ENCODE measurements around the gene BECN2.
"Not testable (repeated sequence)": the region's sequence is repeated elsewhere in the genome, so short reads cannot be mapped to it uniquely, and the experiment has no call there.

Gene BECN2

GRCh38 chr1:241972703-241973369 is 15.3 kb downstream of the BECN2 start:
- no peak for DNase-seq
- in situ Hi-C loops (cut with MboI; ENCODE audit: low pct_unique_long_range_greater_than_20kb, low sequenced_read_pairs): no loop called here

GRCh38 chr1:241976229-241976628 is 18.7 kb downstream of the BECN2 start:
- in situ Hi-C loops (cut with MboI; ENCODE audit: low pct_unique_long_range_greater_than_20kb, low sequenced_read_pairs): no loop called here

GRCh38 chr1:241979071-241979470 is 21.5 kb downstream of the BECN2 start:
- in situ Hi-C loops (cut with MboI; ENCODE audit: low pct_unique_long_range_greater_than_20kb, low sequenced_read_pairs): no loop called here
- no peak for DNase-seq

More at GRCh38 chr1:241976229-241976628, 18.7 kb downstream of the BECN2 start:
- no peak for DNase-seq

GRCh38 chr1:241979926-241980325 is 22.4 kb downstream of the BECN2 start:
- no peak for DNase-seq
- in situ Hi-C loops (cut with MboI; ENCODE audit: low pct_unique_long_range_greater_than_20kb, low sequenced_read_pairs): no loop called here

DNA sequence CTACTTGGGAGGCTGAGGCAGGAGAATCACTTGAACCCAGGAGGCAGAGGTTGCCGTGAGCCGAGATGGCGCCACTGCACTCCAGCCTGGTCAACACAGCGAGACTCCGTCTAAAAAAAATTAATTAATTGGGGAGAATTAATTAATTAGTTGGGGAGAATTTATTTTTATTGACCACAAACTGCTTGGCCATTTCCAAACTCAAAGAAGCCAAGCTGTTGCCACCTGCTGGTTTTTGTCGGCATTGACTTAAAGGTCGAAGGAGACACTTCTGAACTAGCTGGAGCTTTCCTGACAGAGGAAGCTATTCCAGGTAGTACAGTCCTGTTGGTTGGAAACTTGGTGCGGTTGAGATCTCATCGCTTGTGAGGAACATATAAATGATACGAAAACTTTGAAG is 28.2 kb downstream of the BECN2 start:
- in situ Hi-C loops (cut with MboI; ENCODE audit: low pct_unique_long_range_greater_than_20kb, low sequenced_read_pairs): no loop called here
- peak; percentile 21 for DNase-seq

DNA sequence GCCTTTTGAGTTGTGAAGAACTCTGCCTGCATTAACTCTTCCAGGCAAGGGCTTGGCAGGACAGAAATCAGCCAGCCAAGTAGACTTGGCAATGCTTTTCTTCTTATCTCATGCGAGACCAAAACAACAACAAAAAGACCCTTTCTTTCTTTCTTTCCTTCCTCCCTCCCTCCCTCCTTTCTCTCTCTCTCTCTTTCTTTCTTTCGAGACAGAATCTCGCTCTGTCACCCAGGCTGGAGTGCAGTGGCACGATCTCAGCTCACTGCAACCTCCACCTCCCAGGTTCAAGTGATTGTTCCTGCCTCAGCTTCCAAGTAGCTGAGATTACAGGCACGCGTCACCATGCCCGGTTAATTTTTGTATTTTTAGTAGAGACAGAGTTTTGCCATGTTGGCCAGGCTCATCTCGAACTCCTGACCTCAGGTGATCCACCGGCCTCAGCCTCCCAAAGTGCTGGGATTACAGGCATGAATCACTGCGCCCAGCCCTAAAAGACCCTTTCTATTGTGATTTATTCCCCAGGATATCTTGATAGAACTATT is 30.9 kb downstream of the BECN2 start:
- in situ Hi-C loops (cut with MboI; ENCODE audit: low pct_unique_long_range_greater_than_20kb, low sequenced_read_pairs); DNase-seq: not testable (repeated sequence)

GRCh38 chr1:241990040-241990439 is 32.5 kb downstream of the BECN2 start:
- in situ Hi-C loops (cut with MboI; ENCODE audit: low pct_unique_long_range_greater_than_20kb, low sequenced_read_pairs): no loop called here
- DNase-seq: no peak

DNA sequence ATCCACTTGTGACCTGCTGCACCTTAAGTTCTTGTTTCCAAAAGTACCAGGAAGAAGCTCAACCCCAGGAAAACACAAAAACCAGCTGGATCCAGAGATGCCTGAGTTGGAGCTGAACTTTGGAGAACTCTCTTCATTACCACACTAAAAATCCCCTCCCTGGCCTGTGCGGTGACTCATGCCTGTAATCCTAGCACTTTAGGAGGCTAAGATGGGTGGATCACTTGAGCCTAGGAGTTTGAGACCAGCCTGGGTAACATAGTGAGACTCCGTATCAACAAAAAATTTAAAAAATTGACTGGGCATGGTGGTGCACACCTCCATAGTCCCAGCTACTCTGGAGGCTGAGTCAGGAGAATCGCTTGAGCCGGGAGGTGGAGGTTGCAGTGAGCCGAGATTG is 35.2 kb downstream of the BECN2 start:
- DNase-seq: no peak
- in situ Hi-C loops (cut with MboI; ENCODE audit: low pct_unique_long_range_greater_than_20kb, low sequenced_read_pairs): no loop called here

- no peak for DNase-seq
- in situ Hi-C loops (cut with MboI; ENCODE audit: low pct_unique_long_range_greater_than_20kb, low sequenced_read_pairs): no loop called here
These were observed 36.6 kb downstream of the BECN2 start for GRCh38 chr1:241994171-241994570.

DNA sequence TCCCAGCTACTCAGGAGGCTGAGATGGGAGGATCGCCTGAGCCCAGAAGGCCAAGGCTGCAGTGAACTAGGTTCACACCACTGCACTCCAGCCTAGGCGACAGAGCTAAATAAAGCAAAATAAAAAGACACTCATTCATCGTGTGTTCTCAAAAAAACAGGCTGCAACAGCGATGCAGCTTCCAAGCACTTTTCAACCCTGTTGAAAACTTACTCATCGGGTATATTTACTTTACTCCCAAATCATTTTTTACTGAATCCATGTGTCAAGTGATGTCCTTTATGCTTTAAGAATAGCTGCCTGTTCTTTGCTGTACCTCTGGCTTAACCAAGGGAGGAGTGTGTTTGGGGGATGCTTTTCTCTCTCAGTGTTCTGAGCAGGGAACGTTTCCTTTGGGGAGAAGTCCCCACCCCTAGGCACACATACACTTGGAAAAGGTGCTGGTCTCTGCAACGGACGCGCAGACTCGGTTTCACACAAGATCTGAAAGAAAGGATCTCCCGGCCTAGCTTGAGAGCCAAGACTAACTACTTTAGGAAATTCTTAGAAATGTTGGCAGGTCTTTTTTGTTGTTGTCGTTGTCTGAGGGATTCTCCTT is 39.9 kb downstream of the BECN2 start:
- in situ Hi-C loops (cut with MboI; ENCODE audit: low pct_unique_long_range_greater_than_20kb, low sequenced_read_pairs): no loop called here
- DNase-seq: no peak

- in situ Hi-C loops (cut with MboI; ENCODE audit: low pct_unique_long_range_greater_than_20kb, low sequenced_read_pairs): no loop called here
- DNase-seq: peak; percentile 68
These were observed 40.9 kb downstream of the BECN2 start for GRCh38 chr1:241998412-241998921.

DNA sequence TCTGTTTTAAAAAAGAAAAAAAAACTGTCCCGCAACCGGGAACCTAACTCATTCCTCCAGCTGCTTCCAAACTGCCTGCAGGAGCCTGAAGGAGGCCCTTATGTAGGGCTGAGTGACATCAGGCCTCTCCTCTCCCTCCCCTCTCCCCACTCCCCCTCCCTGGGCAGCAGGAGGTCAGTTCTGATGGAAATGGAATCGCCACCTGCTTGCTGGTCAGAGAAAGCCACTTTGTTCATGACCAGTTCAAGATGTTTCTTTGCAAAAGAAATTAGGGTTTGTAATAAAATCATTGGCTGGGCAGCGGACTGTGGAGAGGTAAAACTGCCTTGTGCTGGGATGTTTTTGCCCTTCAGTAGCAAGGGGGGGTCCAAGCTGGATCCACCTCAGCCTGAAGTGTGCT is 41.5 kb downstream of the BECN2 start, which contains the start of gene MAP1LC3C:
Gene MAP1LC3C, minus strand, starts transcription at position 73 of the 400 bp plus-strand sequence. CDS start 90 bp downstream, outside the sequence.
- DNase-seq: no peak
- in situ Hi-C loops (cut with MboI; ENCODE audit: low pct_unique_long_range_greater_than_20kb, low sequenced_read_pairs): no loop called here

DNA sequence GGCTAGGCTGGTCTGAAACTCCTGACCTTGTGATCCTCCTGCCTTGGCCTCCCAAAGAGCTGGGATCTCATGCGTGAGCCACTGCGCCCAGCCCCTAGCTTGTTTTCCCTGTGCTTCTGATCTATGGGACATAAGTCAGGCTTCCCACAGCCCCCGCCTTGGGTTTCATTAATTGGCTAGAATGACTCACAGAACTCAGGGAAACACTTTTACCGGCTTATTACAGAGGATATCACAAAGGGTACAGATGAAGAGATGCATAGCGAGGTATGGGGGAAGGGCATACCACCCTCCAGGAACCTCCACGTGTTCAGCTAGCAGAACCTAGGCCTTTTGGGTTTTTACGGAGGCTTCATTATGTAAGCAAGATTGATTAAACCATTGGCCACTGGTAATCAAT is 42.9 kb downstream of the BECN2 start:
- no peak for DNase-seq
- in situ Hi-C loops (cut with MboI; ENCODE audit: low pct_unique_long_range_greater_than_20kb, low sequenced_read_pairs): loop anchor here (10.0 kb wide), 1 partner anchor 106 kb away; no protein-coding TSS in a partner anchor

DNA sequence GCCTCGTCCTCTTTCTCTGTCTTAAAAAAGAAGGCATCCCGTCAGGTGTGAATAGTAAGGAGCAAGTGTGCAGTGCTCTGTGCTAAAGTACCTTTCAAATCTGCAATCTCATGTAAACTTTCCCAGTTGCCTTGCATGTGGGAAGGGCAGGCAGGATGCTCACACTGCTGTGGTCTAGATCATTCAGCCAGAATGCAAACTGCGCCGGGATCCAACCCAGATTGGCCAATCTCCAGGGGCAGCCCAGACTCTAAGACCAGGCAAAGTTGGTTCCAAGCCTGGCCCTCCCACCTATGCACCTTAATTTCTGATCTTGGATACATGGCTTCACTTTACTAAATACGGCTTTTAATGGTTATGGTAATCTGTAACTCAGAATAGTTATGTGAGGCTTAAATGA is 44.5 kb downstream of the BECN2 start:
- DNase-seq: no peak
- in situ Hi-C loops (cut with MboI; ENCODE audit: low pct_unique_long_range_greater_than_20kb, low sequenced_read_pairs): loop anchor here (10.0 kb wide), 1 partner anchor 107 kb away; no protein-coding TSS in a partner anchor

DNA sequence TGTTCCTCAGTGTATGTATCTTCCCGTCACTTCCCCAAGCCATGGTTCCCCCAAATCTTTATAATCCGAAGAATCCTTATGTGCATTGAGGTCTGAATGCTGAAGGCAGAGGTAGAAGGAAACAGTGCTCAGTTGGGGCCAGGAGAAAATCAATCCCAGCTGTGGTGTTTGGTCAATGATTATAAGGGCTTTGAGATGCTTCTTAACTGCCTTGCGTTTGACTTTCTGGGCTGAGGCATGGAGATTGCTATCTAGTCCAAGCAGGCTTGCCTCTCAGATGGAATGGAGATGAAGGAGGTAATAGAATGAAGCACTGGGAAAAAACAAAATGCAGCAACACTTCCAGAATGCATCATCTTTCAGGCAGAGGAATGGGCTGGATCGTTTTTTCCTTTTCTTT is 44.9 kb downstream of the BECN2 start:
- DNase-seq: no peak
- in situ Hi-C loops (cut with MboI; ENCODE audit: low pct_unique_long_range_greater_than_20kb, low sequenced_read_pairs): loop anchor here (10.0 kb wide), 1 partner anchor 108 kb away; no protein-coding TSS in a partner anchor

DNA sequence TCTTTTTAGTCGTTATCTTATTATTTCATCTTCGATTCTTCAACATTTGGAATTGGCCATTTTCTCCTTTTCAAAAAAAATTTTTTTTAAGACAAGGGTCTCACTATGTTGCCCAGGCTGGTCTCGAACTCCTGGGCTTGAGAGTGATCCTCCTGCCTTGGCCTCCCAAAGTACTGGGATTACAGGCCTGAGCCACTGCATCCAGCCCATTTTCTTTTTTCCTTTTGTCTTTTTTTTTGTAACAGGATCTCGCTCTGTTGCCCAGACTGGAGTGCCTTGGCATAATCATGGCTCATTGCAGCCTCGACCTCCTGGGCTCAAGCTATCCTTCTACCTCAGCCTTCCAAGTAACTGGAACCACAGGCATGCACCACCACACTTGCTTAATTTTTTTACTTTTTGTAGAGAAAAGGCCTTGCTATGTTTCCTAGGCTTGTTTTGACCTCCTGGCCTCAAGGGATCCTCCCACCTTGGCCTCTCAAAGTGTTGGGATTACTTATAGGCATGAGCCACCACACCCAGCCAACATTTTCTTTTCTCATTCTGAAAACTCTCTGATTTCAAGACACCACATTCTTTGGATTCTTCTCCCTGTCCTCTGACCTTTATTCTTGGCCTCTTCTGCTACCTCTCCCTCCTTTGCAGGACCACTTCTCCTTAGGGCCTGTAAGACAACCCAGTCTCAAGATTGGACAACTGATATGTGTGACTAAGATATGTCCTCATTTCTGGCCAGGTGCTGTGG is 47.4 kb downstream of the BECN2 start:
- in situ Hi-C loops (cut with MboI; ENCODE audit: low pct_unique_long_range_greater_than_20kb, low sequenced_read_pairs): loop anchor here (10.0 kb wide), 1 partner anchor 110 kb away; no protein-coding TSS in a partner anchor
- no peak for DNase-seq

DNA sequence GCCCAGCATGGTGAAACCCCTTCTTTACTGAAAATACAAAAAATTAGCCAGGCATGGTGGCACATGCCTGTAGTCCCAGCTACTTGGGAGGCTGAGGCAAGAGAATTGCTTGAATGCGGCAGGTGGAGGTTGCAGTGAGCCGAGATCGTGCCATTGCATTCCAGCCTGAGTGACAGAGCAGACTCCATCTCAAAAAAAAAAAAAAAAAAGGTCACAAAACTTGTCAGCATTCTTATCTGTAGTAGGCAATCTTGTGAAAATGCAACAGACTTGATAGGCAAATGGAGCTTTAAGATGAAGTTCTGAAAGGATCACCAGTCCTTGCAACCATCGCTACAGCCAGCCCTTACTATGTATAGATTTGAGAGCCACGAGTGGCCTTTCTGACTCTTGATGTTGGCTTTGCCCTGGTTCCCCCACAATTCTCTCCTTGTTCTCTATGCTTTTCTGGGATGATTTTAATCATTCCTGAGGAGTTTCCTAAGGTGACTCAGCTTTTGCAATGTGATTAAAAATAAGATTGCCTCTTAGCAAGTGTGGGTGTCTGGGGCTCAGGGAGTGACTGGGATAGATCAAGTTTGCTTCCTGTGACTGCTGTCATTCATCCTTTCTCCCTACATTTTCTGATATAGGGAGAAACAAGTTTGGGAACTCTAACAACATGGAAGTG is 48.4 kb downstream of the BECN2 start:
- DNase-seq: no peak
- in situ Hi-C loops (cut with MboI; ENCODE audit: low pct_unique_long_range_greater_than_20kb, low sequenced_read_pairs): loop anchor here (10.0 kb wide), 1 partner anchor 111 kb away; no protein-coding TSS in a partner anchor

- in situ Hi-C loops (cut with MboI; ENCODE audit: low pct_unique_long_range_greater_than_20kb, low sequenced_read_pairs): loop anchor here (10.0 kb wide), 1 partner anchor 112 kb away; no protein-coding TSS in a partner anchor
- no peak for DNase-seq
These were observed 49.4 kb downstream of the BECN2 start for GRCh38 chr1:242006976-242007375.
